GM19099 (cell line): Measurements from ENCODE around the gene CD9.

Experiments used
- POLR2A ChIP-seq: IDR thresholded peaks from 3 replicates; pipeline ENCODE4 v1.6.1; 2011; ENCODE audit warnings: low read depth; ENCODE audit not compliant: insufficient read length; ENCODE audit errors: extremely low read depth

Gene CD9

DNA sequence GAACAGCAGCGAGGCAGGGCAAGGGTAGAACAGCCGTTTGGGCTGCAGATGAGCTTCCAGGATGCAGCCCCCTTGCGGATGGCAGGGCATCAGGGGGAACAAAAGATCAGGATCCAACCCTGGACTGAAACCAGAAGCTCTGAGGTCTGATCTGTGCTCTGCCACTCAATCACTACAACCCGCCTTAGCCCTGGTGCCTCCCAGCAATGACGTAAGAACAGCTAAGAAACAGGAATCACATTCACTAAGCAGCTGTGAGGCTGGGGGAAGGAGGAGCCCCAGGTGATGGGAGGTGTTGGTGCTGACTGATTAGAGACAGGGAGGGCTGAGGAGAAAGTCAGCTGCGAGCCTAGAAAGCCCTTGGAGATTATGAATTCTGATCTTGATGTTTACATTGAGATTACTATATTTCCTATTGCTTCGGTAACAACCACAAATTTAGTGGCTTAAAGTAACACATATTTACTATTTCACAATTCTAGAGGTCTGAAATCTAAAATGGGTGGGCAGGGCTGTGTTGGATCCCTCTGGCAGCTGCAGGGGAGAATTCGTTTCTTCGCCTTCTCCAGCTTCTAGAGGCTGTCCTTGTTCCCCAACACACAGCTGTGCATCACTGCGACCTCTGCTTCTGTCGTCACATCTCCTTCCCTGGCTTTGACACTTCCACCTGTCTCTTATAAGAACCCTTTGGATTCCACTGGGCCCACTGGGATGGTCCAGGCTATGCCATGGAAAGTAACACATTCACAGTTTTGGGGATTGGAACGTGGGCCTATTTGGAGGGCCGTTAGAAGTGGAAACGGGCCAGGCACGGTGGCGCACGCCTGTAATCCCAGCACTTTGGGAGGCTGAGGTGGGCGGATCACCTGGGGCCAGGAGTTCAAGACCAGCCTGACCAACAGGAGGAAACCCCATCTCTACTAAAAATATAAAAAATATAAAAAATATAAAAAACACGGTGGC, 6.1 kb upstream of the CD9 start:
- TF ChIP-seq POLR2A: no peak

DNA sequence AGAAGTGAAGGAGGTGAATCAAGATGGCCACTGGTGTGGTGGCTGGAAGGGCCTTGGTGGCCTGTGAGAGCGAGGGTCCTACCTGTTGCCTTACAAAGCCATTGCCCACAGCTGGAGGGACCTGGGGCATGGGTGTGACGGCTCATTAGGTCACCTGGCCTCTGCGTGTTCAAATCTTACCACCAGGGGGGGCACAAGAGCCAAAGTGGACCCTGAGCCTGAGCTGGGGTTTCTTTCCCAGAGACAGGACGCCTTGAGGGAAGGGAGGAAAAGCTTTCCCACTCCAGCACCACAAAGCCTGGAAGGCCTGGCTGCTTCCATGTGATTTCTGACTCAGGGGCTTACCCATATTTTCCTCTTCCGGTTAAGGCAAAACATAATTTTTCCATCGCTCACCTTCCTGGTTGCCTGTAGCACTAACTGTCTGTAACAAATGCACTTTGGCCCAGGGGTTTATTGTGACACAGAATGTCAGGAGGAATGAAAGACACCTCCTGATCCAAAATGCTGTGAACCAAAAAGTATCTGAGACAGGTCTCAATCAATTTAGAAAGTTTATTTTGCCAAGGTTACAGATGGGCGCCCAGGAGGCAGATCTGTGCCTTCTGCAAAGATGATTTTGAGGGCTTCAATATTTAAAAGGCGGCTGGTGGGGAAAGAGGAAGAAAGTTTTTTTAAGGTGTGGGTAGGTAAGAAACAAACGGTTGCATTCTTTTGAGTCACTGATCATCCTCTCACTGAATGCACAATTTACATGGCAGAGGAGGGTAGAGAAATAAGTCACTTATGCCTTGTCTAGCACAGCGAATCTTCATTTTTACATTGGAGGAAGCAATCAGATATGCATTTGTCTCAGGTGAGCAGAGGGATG, 4.3 kb upstream of the CD9 start:
- no peak for TF ChIP-seq POLR2A

DNA sequence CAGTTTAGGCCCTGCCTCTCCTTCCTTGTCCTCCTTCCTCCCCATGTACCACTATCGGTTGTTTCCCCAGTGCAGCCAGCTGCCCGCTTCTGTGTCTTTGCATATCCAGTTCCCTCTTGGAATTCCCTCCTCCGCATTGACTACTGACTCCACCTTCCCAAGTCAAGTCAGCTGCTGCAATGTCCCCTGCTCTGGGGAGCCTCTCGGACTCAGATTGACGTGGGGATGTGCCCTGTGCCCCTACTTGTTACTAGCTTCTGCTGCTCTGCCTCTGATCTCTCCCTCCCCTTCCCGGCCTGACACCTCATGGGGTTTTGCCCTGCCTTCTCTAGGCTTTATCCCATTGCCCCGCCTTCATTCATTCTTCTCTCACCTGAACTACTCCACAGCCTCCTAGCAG, 2.1 kb upstream of the CD9 start:
- TF ChIP-seq POLR2A: no peak

DNA sequence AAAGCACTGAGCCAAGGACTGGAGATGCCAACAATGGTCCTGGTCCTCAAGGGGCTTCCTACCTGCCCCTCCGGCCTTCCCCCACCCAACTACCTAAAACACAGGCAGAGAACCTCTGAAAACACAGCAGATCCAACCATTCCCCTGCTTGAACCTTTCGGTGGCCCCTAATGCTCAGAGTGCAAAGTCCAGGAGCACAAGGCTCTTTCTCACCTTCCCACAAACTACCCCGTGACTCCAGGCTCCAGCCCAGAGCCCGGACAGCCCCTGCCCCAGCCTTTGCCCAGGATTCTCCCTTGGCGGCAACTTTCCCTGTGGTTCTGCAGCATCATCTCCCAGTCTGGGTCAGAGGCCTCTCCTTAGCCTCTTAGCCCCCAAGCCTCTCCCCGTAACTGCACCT, 1.6 kb upstream of the CD9 start:
- TF ChIP-seq POLR2A: no peak

DNA sequence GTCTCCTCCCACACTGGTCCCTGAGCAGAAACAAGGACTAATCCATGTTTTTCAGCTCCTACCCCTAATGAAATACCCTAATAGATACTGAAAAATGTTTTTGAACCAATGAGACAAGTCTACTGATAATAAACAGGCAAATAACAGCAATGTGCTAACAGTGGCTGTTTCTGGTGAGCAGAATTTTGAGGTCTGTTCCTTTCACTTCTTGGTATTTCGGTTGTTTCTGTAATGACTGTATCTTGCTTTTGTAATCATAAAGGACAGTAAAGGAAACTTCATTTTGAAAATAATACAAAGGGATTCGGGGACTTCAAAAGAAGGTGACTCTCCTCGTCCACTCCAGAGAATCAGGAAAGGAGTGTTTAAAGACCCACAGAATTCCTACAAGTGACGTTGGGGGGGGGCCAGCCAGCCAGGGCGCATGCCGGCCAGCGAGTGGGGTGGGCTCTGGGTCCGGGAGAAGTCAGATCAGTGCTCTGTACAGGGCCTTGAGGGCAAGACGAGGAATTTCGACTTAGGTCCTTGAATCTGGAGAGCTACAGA, 1.1 kb upstream of the CD9 start:
- TF ChIP-seq POLR2A: no peak

DNA sequence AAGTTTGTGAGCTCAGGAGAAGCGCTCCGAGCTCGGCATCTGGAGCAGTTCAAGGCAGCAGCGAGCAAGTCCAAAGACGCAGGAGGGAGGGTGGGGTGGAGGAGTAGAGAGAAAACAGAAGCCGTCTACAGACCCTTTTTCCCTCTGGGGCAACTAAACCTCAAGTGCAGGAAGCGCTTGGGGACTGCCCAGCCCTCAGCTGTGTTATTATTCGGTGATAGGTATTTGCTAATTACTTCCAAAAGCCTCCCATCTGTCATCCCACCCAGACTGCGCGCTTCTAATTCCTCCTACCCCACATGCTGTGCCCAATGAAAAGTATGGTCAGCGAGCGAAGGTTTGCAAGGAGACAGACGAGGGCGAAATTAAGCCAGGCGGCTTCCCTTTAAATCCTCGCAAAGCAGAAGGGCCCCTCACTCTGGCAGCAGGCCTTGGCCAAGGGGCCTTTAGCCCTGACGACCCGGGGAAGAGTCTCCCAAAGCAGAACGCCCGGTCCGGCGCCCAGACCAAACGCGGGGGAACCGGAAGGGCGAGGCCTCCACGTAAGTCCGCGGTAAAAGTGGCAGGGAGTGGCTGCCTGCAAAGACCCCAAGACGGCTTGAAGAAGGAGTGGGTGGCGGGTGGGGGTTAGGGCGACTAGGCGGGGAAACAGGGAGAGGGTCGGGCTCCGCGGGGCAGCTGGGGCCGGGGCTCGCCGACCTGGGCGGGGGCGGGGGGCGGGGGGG, 507 bp upstream of the CD9 start:
- no peak for TF ChIP-seq POLR2A

DNA sequence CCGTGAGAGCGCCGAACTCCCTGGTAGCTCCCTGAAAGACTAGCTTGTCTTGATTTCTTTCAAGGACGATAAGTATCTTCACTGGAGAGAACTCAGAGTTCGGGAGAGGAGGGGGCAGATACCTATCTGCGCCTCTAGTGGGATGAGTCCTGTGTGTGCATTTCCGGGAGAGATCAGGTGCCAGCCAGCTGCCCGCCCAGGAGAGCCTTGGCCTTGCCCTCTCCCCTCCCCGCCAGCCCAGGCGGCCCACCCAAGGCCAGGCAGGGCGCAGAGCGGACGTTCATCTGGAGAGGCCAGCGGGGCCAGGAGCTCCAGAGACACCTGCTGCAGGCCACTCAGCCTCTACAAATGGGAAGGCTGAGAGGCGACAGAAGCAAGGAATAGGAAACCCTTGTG, 1.0 kb downstream of the CD9 start:
- no peak for TF ChIP-seq POLR2A

DNA sequence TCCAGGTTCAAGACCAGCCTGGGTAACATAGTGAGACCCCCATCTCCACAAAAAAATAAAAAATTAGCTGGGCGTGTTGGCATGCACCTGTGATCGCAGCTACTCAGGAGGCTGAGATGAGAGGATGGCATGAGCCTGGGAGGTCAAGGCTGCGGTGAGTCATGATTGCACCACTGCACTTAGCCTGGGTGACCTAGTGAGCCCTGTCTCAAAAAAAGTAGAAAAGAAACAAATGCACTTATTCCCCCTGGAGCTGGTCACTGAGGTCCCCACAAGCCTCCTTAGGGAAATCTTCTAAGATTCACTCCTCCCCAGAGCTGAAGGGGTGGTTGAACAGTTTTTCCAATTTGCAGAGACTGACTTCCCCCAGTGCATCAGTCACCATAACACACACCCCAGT, 1.6 kb downstream of the CD9 start:
- TF ChIP-seq POLR2A: no peak

DNA sequence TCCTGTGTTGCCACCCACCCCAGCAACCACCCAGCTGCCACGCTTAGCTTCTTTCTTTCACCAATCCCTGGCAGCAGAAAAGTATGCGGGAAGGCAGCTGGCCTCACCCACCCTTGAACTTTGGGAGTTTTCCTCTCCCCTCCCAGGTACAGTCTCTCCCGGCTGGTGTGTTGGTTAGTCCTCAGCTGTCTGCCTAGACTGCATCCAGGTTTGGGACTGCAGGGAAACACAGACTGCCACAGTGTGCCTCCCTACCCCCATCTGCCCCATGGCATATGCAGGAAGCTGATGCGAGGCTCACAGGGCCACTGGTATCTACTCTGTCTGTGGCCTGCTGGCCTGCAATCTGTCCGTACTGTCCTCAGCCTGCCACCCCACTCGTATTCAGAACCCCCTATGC, 2.1 kb downstream of the CD9 start:
- no peak for TF ChIP-seq POLR2A

DNA sequence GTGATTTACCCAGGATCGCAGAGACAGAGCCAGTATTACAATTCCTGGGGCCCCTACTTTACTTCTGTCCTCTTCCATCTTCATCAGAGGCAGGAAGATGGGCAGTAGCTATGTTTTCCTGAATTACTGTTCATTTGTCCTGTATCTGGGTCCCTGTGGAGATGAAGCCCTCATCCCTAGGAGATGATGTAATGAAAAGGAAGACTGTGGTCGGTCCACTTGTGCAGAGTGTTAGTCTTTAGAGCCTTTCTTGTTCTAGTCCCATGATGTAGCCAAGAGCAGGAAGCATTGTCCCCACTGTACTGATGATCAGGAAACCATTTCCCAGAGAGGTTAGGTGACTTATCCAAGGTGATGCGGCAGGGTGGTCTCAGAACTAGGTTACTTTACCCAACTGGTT, 2.6 kb downstream of the CD9 start:
- TF ChIP-seq POLR2A: no peak

DNA sequence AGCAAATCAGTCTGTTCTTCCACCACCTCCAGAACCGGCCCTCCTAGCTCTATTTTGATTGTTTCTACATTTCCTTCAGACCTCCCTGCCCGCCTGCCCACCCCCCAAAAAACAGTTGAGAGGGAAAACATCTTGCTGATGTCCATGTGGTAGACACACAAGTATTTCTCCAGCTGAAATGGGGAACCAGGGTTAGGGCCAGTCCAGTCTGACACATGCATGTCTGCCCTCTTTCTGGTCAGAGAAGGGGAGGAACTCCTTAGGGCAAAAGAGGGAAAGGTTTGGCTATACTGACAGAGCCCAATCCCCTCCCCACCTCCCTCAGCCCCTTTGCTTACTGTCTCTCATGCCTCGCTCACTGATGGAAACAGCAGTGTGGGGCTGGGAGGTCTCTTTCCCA, 3.4 kb downstream of the CD9 start:
- TF ChIP-seq POLR2A: no peak

DNA sequence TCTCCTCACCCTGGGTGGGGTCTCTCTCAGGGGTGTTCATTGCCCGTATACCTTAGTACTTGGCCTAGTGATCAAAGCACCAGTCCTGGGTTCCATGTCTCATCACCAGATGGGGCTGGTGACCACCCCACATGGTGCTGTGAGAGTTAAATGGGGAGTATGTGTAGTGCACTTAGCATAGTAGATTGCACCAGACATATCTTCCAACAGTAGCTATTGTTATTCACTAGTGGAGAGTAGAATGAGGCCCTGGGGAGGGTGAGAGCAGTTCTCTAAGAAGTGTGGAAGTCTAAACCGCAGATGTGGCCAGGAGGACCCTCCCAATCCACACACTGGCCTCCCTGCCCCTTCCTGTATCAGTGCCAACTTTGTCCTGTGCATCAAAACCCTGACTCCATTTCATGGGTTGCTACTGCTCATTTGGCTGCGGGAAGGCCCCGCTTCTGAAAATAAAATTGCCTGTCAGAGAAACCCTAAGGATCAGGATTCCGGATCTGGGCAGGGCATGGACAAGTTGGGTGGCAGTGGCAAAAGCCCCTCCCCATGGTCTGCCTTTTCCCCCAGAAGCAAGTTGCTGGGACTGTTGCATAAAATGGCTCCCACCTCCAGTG, 4.4 kb downstream of the CD9 start:
- TF ChIP-seq POLR2A: no peak

DNA sequence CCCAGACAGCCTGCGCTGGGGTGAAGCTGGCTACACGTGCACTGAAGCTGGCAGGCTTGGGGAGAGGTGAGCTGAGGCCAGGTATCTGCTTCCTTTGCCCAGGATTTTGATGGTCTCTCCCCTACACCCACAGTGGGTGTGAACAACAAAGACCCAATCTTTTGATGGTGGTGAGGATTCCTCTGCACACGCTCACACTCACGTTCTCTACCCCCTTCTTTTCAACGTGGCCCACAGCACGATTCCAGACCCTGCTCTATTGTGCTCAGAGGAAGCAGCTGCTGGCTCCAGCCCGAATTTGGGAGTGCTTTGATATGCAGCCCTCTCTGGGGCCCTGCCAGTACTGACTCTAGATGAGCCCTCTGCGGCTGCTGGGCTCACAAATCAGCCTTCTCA, 4.9 kb downstream of the CD9 start:
- no peak for TF ChIP-seq POLR2A

DNA sequence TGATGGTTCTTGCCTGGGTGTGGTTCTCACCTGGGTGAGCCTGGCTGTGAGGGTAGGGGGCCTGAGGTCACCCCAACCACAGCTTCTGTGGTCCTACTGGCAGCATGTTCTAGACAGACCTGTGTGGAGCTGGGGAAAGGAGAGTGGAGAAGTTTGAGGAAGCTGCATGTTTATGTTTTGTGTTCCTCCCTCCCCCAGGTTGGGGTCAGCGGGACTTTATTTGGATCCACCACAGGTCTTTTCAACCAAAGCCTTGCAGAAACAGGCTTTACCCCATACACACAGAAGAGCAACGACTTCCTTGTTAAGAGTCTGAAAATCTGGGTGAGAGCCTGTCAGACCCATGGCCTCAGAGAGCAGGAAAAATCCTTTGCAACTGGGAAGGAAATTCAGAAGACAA, 5.6 kb downstream of the CD9 start:
- TF ChIP-seq POLR2A: no peak
